ENCODE data around the gene GET4.
"Not testable (repeated sequence)": the region's sequence is repeated elsewhere in the genome, so short reads cannot be mapped to it uniquely, and the experiment has no call there.

The GET4 gene

DNA sequence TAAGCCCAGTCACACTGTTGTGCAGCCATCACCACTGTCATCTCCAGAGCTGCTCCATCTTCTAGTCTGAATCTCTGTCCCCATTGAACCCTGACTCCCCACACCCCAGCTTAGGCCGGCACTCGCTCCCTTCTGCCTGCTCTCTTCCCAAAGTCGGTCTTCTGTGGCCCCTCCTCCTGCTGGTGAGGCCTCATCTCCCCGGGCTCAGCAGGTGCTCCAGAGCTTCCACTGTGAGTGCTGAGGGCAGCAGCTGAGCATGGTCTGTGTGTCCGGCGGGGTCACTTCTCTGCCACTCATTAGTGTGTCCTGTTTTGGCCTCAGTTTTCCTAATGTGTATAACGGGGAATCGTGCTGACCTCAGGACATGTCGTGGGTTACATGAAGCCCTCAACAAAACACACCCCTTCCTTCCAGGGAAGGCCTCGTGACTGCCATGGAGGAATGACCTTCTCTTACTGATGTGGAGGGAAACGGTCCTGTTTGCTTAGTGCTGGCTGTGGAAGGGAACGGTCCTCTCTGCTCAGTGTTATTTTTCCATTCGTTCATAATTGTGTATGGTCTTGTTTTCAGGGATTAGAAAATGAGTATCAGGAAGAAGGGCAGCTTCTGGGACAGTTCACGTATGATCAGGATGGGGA, 4.3 kb upstream of the GET4 start:
- no peak for ATAC-seq
- no peaks in the 10 kb centered on the region for H3K27me3 Mint-ChIP-seq
- H3K9me3 Mint-ChIP-seq, result no peaks in the 10 kb centered on the region
- peaks cover 33% of the 10 kb centered on the region for H3K36me3 Mint-ChIP-seq (ENCODE audit: low read depth)
- H3K4me1 Mint-ChIP-seq, result peaks cover 22% of the 10 kb centered on the region
- DNase-seq, result no peak
- H3K27ac Mint-ChIP-seq, result no peak overlapping the region
- H3K4me3 Mint-ChIP-seq, result no peak overlapping the region

DNA sequence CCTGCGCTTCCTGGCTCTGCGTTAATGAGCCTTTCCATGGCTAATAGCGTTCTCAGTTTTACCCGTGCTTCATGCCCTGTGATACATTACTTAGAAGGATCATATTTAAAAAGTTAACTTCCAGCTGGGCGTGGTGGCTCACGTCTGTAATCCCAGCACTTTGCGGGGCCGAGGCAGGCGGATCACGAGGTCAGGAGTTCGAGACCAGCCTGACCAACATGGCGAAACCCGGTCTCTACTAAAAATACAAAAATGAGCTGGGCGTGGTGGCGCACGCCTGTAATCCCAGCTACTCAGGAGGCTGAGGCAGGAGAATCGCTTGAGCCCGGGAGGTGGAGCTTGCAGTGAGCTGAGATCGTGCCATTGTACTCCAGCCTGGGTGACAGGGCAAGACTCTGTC, 3.7 kb upstream of the GET4 start:
- H3K27ac Mint-ChIP-seq, H3K4me3 Mint-ChIP-seq, H3K27me3 Mint-ChIP-seq, ATAC-seq, DNase-seq, H3K9me3 Mint-ChIP-seq: not testable (repeated sequence)
- Mint-ChIP-seq H3K4me1 (peaks cover 22% of the 10 kb centered on the region), H3K36me3 (ENCODE audit: low read depth) (peaks cover 30% of the 10 kb centered on the region)

DNA sequence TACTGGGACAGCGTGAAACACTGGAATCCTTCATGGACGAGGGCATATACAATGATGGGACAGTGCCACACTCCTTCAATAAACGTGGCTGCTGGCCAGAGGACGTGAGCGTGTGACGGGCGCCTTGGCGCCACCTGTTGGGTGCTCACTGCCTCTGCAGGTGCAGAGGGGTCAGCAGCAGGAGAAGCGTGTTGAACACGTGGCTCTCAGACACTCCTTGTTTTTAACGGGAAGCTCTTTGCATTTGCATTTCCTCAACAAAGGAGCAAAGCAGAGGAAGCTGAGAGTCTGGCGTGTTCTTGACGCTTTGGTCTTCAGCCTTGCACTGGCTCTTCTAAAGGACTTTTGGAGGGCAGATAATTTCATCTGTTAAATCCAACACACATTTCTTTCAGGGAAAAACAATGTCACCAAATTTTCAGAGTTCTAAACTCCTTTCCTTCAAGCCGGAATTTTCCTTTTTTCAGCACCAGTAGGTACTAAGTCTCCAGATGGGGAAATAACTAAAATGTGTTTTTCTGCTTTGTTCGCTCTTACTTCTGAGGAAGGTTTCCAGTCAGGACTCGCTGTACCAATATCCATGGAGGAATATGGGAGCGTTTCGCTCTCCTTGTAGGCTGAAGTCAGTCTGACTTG, 2.9 kb upstream of the GET4 start:
- peak overlapping the region; percentile 24 for H3K4me3 Mint-ChIP-seq

DNA sequence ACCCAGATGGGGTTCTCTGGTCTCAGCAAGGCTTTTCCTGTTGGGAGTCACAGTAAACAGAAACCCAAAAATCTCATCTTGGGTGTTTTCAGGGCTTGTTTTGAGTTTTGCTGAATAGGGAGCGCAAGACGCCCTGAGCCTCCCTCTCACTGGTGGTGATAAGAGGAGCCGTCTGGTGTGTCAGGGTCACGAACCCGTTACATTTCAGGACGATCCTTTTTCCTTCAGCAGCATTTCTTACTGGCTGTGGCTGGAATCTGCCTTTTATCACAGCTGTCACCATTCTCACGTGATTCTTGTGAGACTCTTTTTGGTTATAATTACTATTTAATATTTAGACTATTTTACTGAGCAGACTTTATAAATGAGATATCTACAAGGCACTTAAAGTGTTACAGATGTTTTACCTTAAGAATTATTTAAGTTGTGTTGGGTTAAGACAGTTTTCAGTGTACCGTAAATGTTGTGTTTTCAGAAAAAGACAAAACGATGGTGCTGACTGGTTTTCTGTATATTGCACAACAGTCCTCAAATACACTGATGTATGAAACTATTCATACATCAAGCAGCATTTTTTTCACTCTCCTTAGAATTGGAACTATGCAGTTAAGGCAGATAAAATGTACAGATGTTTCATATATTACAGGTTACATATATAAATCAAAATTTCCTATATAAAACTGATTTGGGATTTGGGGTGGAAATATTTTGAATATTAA, 2.2 kb upstream of the GET4 start:
- peaks cover 30% of the 10 kb centered on the region for H3K4me1 Mint-ChIP-seq
- peaks cover 31% of the 10 kb centered on the region for H3K36me3 Mint-ChIP-seq (ENCODE audit: low read depth)
- ATAC-seq (no peak), DNase-seq (no peak)
- no peaks in the 10 kb centered on the region for H3K9me3 Mint-ChIP-seq
- H3K27me3 Mint-ChIP-seq, result no peaks in the 10 kb centered on the region
- no peak overlapping the region for H3K4me3 Mint-ChIP-seq
- H3K27ac Mint-ChIP-seq, result peak overlapping the region; percentile 92

More for the DNA sequence above, 2.9 kb upstream of the GET4 start:
- DNase-seq (peak; percentile 75), ATAC-seq (peak; percentile 48)
- peaks cover 26% of the 10 kb centered on the region for H3K4me1 Mint-ChIP-seq
- peak overlapping the region; percentile 92 for H3K27ac Mint-ChIP-seq
- H3K27me3 Mint-ChIP-seq, result no peaks in the 10 kb centered on the region
- no peaks in the 10 kb centered on the region for H3K9me3 Mint-ChIP-seq
- peaks cover 30% of the 10 kb centered on the region for H3K36me3 Mint-ChIP-seq (ENCODE audit: low read depth)

DNA sequence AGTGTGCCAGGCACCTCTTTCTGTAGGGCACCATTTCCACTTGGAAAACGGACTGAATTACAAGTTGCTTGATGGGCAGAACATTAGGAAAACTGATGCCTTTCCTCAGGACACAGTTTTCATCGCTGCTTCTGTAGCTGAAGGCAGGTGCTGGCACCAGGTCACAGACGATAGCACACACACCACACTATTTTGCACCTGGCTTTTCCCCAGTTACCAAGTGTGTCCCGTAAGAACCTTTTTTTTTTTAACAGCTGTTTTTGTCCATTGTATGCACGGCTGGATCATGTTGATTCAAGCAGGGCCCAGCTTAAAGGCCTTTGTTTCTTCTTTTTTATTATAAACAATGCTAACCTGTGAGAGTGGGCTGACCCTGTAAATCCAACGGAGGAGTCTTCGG, 1.3 kb upstream of the GET4 start:
- Mint-ChIP-seq H3K27ac (peak overlapping the region; percentile 31), H3K4me3 (no peak overlapping the region), H3K27me3 (no peaks in the 10 kb centered on the region), H3K9me3 (no peaks in the 10 kb centered on the region), H3K4me1 (peaks cover 29% of the 10 kb centered on the region), H3K36me3 (ENCODE audit: low read depth) (peaks cover 26% of the 10 kb centered on the region)
- DNase-seq (no peak), ATAC-seq (no peak)

DNA sequence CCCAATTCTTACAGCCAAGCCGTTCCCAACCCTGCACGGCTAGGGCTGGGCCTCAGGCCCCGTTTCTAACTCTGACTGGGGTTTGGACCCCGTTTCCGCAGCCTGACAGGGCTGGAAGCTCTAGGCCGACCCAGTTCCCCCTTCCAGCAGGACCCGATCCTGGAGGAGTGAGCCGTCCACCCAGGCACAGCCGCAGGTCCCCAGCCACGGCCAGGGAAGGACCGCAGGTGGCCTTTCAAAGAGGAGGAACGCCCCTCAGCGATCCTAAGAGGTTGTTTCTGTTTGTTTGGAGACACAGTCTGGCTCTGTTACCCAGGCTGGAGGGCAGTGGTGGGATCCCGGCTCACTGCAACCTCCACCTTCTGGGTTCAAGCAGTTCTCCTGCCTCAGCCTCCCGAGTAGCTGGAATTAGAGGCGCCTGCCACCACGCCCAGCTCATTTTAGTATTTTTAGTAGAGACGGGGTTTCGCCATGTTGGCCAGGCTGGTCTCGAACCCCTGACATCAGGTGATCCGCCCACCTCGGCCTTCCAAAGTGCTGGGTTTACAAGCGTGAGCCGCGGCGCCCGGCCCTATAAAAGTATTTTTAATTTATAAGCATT, 778 bp upstream of the GET4 start:
- ATAC-seq, result no peak
- Mint-ChIP-seq H3K9me3 (no peaks in the 10 kb centered on the region), H3K27me3 (no peaks in the 10 kb centered on the region), H3K36me3 (ENCODE audit: low read depth) (peaks cover 23% of the 10 kb centered on the region), H3K27ac (no peak overlapping the region), H3K4me3 (peak overlapping the region; percentile 11), H3K4me1 (peaks cover 31% of the 10 kb centered on the region)
- DNase-seq, result peak; percentile 22

DNA sequence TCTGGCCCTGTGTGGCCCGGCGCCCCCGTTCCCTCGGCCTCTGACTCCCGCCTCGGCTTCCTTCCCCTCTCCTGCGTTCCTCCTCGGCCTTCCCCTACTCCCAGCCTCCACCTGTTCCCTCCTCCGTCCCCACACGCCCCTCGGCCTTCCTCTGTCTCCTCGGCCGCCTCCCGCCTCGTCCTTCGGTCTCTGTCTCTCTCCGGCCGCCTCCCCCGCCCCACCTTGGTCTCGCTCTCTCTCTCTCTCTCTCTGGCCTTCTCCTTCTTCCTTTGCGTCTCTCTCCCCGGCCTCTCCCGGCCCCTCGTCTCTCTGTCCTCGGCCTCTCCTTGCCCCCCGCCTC, 588 bp downstream of the GET4 start:
- Mint-ChIP-seq H3K9me3 (no peaks in the 10 kb centered on the region), H3K4me3 (peak overlapping the region; percentile 91), H3K4me1 (peaks cover 31% of the 10 kb centered on the region), H3K27me3 (no peaks in the 10 kb centered on the region), H3K36me3 (ENCODE audit: low read depth) (peaks cover 19% of the 10 kb centered on the region), H3K27ac (peak overlapping the region; percentile 89)
- DNase-seq (no peak), ATAC-seq (peak; percentile 9)

DNA sequence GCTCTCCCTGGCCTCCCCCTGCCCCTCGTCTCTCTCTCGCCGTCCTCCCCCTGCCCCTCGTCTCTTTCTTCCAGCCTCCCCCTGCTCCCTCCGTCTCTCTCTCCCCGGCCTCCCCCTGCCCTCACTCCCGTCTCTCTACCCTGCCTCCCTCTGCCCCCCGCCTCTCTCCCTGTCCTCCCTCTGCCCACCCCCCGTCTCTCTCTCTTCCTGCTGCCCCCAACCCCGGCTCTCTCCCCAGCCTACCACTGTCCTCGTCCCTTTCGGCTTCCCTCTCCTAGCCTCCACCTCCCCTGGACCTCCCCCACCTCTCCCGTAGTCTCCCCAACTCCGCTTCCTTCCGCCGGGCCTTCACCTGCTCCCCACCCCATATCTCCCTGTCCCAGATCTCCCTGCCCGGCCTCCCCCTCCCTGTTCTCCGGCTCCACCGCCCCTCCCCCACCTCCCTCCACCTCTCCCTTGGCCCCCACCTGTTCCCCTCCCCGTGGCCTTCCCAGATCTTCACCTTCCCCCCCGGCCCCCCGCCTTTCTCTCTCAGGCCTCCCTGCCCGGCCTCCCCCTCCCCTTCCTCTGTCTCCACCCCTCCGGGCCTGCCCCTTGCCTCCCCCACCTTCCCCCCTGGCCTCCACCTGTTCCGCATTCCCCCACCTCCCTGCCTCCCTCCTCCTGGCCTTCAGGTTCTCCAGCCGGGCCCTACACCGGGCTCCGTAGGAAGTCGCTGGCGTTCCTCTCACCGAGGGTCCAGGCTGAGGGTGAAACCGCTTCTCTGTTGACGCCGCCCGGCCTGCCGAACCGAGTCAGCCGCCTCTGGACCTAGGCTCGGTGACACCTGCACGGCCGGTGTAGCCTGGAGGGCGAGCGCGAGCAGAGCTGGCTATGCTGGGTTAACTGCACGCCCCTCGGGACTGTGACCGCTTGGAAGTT, 1.2 kb downstream of the GET4 start:
- DNase-seq (peak; percentile 23), ATAC-seq (no peak)
- peaks cover 15% of the 10 kb centered on the region for H3K36me3 Mint-ChIP-seq (ENCODE audit: low read depth)
- no peaks in the 10 kb centered on the region for H3K9me3 Mint-ChIP-seq
- peak overlapping the region; percentile 91 for H3K4me3 Mint-ChIP-seq
- peak overlapping the region; percentile 89 for H3K27ac Mint-ChIP-seq
- H3K4me1 Mint-ChIP-seq, result peaks cover 34% of the 10 kb centered on the region
- H3K27me3 Mint-ChIP-seq, result no peaks in the 10 kb centered on the region

DNA sequence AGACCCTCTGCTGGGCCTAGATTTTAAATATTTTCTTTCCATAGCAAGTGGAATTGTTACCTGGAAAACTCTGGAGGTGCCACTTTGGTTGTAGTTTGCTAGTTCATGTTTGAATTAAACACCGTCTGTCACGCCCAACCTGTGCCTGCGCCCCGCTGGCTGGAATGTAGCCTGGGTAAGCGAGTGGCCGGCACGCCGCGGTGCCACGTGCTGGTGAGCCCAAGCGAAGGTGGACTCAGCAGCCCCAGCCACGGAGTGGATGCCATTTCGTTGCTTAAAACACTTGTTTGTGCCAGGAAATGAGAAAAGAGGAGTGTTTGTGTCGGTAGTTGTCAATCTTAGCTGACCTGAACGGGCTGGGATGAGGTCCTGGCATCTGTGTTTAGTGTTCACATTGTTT, 2.7 kb downstream of the GET4 start:
- DNase-seq, result no peak
- H3K4me1 Mint-ChIP-seq, result peaks cover 28% of the 10 kb centered on the region
- no peak for ATAC-seq
- no peak overlapping the region for H3K27ac Mint-ChIP-seq
- H3K36me3 Mint-ChIP-seq (ENCODE audit: low read depth), result peaks cover 3% of the 10 kb centered on the region
- H3K9me3 Mint-ChIP-seq, result no peaks in the 10 kb centered on the region
- peak overlapping the region; percentile 39 for H3K4me3 Mint-ChIP-seq
- H3K27me3 Mint-ChIP-seq, result no peaks in the 10 kb centered on the region

DNA sequence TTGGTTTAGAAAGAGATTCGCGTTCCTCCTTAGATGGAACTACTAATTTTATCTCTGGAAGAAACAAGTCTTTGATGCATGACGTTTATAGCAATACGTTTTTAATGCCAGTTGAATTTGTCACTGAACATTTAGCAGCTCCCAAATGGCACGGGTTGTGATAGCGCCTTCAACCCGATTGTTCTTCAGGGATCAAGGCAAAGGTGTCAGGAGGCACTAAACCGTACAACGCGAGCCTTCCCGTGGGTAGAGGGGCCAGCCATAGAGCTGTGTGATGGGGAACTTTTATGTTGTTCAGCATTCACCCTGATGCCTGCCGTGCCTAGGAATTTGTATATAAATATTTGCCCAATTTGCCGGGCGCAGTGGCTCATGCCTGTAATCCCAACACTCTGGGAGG, 3.4 kb downstream of the GET4 start:
- H3K36me3 Mint-ChIP-seq (ENCODE audit: low read depth), result peaks cover 3% of the 10 kb centered on the region
- no peak for DNase-seq
- H3K9me3 Mint-ChIP-seq, result no peaks in the 10 kb centered on the region
- ATAC-seq, result no peak
- H3K4me1 Mint-ChIP-seq, result peaks cover 30% of the 10 kb centered on the region
- H3K27ac Mint-ChIP-seq, result no peak overlapping the region
- no peaks in the 10 kb centered on the region for H3K27me3 Mint-ChIP-seq
- no peak overlapping the region for H3K4me3 Mint-ChIP-seq

DNA sequence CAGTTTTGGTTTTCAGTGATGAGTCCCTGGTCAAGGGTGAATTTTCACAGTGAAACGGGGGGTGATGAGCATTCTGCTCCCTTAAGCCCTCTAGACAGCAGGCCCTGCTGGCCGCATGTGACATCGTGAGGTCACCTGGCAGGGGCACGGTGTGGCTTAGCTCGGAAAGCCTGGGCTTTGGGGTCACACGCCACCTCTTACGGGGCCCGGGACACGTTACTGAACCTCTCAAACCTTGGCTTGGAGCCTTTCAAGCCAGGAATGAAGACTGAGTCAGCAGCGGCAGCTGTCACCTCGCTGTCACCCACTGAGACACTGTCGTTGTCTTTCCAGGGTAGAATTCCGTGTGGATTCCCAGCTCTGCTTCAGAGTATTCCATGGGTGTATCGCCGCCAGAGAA, 4.1 kb downstream of the GET4 start:
- H3K27me3 Mint-ChIP-seq, result no peaks in the 10 kb centered on the region
- H3K4me3 Mint-ChIP-seq, result no peak overlapping the region

DNA sequence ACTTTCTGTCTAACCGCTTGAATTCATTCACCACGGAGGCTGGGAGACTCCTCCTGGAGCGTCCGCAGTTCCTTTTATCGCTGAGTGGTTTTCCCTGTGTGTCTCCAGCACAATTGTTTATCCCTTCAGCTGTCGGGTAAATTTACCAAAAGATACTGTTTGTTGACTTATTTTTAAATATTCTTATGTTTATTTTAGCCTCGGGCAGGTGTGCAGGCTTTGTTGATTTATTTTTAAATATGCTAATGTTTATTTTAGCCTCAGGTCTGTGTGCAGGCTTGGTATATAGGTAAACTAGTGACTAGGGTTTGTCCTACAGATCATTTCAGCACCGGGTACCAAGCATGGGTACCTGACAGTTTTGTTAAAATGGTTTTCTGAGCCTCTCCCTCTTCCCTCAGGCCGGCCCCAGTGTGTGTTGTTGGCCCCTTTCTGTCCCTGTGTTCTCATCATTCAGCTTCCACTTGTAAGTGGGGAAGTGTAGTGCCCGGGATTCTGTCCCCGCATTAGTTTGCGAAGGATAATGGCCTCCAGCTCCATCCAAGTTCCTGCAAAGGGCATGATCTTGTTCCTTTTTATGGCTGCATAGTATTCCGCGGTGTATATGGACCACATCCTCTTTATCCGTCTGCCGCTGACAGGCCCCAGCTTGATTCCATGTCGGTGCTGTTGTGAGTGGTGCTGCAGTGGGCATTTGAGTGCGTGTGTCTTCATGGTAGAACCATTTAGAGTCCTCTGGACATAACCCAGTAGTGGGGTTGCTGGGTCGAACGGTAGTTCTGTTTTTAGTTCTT, 5.3 kb downstream of the GET4 start:
- Mint-ChIP-seq H3K9me3 (no peaks in the 10 kb centered on the region), H3K36me3 (ENCODE audit: low read depth) (peaks cover 3% of the 10 kb centered on the region), H3K4me3 (no peak overlapping the region), H3K27ac (no peak overlapping the region), H3K4me1 (peaks cover 31% of the 10 kb centered on the region), H3K27me3 (no peaks in the 10 kb centered on the region)
- DNase-seq (no peak), ATAC-seq (no peak)

More for the DNA sequence above, 4.1 kb downstream of the GET4 start:
- Mint-ChIP-seq H3K36me3 (ENCODE audit: low read depth) (peaks cover 3% of the 10 kb centered on the region), H3K27ac (no peak overlapping the region), H3K4me1 (peaks cover 31% of the 10 kb centered on the region), H3K9me3 (no peaks in the 10 kb centered on the region)
- DNase-seq (no peak), ATAC-seq (no peak)

DNA sequence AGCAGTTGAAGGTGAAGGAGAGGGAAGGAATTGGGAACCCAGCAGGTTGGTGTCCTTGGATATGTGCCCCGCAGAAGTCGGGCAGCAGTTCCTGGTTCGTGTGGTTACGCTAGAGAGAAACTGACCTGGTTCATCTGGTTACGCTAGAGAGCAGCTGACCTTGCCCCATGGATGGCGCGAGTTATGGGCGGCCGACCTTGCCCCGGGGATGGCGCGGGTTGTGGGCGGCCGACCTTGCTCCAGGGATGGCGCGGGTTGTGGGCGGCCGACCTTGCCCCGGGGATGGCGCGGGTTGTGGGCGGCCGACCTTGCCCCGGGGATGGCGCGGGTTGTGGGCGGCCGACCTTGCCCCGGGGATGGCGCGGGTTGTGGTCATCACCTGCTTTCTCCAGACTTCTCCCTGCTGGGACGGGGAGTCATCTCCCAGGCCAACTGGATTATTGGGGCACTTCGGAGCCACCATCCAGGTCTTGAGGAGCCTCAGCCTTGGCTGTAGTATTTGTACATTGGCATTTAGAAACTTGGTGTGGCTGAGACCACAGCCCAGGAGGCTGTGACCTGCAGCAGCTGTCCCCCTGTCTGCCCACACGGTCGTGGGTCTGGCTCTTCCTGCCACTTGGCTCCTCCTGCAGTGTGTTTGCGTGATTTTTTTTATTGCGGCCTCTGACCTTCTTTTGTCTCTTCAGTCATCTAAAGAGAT, 6.1 kb downstream of the GET4 start:
- H3K4me1 Mint-ChIP-seq, result peaks cover 31% of the 10 kb centered on the region
- H3K36me3 Mint-ChIP-seq (ENCODE audit: low read depth), result peaks cover 3% of the 10 kb centered on the region
- no peaks in the 10 kb centered on the region for H3K27me3 Mint-ChIP-seq
- no peaks in the 10 kb centered on the region for H3K9me3 Mint-ChIP-seq
- H3K4me3 Mint-ChIP-seq, result no peak overlapping the region
- ATAC-seq (no peak), DNase-seq (no peak)
- no peak overlapping the region for H3K27ac Mint-ChIP-seq

Data from activated naive CD8-positive, alpha-beta T cell treated with anti-CD3 and anti-CD28 coated beads, Interleukin-2, amount 50 U/mL, for 24 hours (primary cell).